NCI-H128 (cell line): ENCODE data around the gene RAB3GAP2.
"Not testable (repeated sequence)": the region's sequence is repeated elsewhere in the genome, so short reads cannot be mapped to it uniquely, and the experiment has no call there.

Experiments
- DNase-seq: peaks from one replicate; lab custom pipeline; 2025; ENCODE audit not compliant: unreplicated experiment; lab: John Stamatoyannopoulos, UW

Gene RAB3GAP2, protein sequence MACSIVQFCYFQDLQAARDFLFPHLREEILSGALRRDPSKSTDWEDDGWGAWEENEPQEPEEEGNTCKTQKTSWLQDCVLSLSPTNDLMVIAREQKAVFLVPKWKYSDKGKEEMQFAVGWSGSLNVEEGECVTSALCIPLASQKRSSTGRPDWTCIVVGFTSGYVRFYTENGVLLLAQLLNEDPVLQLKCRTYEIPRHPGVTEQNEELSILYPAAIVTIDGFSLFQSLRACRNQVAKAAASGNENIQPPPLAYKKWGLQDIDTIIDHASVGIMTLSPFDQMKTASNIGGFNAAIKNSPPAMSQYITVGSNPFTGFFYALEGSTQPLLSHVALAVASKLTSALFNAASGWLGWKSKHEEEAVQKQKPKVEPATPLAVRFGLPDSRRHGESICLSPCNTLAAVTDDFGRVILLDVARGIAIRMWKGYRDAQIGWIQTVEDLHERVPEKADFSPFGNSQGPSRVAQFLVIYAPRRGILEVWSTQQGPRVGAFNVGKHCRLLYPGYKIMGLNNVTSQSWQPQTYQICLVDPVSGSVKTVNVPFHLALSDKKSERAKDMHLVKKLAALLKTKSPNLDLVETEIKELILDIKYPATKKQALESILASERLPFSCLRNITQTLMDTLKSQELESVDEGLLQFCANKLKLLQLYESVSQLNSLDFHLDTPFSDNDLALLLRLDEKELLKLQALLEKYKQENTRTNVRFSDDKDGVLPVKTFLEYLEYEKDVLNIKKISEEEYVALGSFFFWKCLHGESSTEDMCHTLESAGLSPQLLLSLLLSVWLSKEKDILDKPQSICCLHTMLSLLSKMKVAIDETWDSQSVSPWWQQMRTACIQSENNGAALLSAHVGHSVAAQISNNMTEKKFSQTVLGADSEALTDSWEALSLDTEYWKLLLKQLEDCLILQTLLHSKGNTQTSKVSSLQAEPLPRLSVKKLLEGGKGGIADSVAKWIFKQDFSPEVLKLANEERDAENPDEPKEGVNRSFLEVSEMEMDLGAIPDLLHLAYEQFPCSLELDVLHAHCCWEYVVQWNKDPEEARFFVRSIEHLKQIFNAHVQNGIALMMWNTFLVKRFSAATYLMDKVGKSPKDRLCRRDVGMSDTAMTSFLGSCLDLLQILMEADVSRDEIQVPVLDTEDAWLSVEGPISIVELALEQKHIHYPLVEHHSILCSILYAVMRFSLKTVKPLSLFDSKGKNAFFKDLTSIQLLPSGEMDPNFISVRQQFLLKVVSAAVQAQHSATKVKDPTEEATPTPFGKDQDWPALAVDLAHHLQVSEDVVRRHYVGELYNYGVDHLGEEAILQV (N-terminal part only)

DNA sequence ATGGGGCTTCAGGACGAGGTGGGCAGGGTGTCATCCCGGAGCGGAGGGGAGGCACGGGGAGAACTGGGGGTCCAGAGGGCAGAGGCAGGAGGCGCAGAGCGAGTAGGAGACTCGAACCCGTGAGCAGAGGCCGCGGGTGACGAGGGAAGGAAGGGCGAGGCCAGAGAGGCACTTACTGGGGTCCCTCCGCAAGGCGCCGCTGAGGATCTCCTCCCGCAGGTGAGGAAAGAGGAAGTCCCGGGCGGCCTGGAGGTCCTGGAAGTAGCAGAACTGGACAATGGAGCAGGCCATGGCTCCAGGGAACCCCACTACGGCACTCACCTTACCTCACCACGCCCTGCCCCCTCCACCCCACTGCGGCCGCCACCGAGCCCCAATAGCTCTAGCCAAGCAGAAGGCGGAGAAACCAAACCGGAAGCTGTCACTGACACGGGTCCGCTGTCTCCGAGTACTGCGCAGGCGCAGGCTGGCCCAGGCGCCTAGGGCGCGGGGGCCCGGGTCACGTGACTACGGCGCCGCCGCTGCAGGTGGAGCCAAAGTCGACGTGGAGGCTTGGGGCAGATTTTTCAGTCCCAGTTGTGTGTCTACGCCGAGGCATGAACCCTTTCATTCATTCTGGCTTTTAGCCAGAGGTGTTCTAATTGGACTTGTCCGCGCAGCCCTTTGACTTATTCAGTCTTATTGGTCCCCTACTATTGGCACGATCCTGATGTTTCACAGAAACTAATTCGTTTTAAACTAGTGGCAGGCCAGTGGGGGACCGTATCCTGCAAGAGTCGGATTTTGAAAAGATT is at the start of gene RAB3GAP2:
RAB3GAP2 (minus strand) TSS at position 407 of the 794 bp plus-strand sequence; CDS start at position 291, 116 bp downstream.
- peak; percentile 97 for DNase-seq

DNA sequence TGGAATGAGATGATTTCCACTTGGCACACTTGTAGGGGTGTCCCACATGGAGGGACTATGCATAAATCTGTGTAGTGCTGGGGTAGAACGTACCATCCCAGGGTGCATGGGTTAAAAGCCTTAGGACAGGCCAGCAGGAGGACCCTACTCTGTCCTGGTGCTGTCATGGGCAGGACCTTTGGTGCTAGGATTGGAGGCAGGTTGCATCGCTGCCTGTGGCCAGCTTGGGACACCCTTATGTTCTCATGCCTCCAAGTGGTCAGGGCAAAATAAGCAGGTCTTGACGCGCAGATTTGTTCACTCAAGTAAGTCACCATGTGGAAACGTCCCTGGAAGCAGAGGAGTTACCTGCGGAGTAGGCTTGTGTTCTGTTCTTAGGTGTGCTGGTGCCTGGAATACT is 49.5 kb upstream of the RAB3GAP2 start:
- no peak for DNase-seq

DNA sequence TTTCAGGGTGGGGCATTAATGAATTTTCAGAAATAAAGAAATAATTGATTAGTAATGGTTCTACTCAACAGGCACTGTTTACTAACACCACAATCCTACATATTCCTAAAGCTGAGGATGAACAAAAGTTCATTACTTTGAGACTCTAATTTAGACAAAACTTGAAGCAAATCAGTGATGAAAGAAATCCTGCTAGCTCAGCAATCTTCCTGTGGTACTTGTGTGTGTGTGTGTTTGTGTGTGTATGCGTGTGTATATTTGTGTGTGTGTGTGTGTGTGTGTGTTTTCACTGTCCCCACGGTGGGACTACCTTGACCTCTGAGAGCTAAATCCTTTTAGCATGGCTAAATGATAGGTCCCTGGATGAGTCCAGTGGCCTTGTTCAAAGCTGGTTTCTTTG is 48.5 kb upstream of the RAB3GAP2 start:
- DNase-seq = no peak

DNA sequence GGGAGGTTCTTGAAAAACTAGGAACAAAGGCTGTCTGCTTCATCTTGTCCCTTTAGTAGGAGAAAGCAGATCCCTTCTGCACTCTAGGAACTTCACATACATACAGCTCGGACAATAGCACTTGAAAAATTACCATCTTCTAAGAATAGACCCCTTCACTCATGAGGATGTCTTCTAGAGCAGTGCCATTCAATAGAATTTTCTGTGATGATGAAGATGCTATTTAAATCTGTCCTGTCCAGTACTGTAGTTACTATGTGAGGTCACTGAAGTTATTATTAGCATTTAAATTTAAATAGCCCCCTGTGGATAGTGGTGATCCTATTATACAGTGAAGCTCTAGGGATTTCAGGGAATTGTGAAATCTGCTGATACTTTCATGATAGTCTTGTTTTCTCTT is 46.4 kb upstream of the RAB3GAP2 start:
- no peak for DNase-seq

DNA sequence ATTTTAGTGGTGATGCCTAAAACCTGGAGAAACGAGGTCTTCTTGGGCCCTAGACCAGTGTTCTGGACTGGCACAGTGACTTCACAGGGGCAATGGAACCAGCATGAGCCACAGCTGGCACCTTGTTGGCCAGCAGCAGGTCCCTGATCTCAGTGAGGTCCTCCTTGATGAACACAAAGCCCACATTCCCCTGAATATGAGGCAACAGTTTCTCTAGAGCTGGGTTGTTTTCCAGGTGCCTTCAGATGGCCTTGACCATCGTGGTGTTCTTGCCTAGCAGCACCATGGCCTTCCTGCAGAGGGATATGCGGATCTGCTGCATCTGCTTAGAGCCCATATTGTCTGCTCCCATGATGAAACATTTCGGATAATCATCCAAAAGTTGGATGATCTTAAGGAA is 44.9 kb upstream of the RAB3GAP2 start:
- DNase-seq = no peak

DNA sequence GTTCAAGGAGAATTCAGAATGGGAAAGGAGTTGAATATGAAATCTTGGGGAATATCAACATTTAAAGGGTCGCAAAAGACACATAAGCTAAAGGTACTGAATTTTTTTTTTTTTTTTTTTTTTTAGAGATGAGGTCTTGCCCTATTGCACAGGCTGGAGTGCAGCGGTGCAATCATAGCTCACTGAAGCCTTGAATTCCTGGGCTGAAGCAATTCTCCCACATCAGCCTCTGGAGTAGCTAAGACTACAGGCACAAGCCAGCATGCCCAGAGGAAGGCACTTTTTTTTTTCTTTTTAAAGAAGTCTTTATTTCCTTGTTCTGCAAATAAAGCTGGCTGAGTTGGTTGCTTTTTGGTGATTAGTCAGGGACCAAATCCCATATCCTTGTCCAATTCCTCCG is 44.1 kb upstream of the RAB3GAP2 start:
- DNase-seq = no peak

DNA sequence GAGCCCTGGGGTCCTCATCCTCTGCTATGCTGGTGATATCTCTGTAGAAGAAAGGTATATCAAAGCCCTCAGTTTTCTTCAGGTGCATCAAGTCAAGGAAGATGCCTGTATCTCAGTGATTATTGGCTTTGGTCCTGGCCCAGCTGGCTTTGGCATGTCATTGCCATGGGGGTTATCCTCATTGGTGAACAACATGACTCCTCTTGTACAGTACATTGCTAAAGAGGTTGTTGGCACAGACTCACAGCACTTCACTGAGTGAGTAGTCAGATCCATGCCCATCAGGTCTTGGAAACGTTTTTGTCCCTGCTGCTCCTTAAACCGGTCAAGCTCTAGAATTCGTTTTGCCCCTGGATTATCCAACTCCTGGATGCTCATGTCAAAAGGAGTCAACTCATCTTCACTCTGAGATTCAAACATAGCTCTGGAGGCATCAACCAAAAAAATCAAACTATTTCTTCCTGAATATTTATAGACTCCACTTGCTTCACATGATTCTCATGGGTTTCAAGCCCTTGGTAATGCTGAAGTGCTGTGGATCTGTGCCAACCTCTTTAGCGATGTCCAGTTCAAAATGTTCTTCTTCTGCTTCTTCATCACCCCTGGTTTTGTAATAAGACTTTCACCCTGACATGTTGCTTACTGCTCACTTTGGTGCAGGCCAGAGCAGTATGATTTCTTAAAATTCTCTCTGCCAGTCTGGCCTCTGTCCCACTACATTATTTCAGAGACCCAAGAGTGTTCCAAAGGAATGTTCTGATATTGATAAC is 43.0 kb upstream of the RAB3GAP2 start:
- no peak for DNase-seq

DNA sequence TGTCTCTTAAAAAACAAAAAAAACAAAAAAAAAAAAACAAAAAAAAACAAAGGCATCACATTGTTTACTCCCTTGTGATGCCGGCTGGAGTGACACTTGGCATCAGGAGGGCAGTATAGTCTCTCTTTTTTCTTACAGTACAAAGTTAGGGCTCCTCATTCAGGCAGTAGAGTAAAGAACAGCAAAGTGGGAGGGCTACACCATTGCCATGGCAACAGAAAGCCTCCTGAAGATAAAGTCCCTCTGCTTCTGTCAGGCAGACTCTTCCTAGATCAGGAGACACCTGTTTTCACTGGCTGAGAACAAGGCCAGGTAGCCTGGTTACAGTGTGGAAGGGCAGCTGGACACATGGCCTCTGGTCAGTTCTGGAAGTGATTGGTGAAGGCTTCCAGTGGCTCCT is 41.3 kb upstream of the RAB3GAP2 start:
- no peak for DNase-seq

DNA sequence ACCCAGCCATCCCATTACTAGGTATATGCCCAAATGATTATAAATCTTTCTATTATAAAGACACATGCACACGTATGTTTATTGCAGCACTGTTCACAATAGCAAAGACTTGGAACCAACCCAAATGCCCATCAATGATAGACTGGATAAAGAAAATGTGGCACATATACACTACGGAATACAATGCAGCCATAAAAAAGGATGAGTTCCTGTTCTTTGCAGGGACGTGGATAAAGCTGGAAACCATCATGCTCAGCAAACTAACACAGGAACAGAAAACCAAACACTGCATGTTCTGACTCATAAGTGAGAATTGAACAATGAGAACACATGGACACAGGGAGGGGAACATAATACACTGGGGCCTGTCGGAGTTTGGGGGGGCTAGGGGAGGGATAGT is 37.9 kb upstream of the RAB3GAP2 start:
- DNase-seq = not testable (repeated sequence)

DNA sequence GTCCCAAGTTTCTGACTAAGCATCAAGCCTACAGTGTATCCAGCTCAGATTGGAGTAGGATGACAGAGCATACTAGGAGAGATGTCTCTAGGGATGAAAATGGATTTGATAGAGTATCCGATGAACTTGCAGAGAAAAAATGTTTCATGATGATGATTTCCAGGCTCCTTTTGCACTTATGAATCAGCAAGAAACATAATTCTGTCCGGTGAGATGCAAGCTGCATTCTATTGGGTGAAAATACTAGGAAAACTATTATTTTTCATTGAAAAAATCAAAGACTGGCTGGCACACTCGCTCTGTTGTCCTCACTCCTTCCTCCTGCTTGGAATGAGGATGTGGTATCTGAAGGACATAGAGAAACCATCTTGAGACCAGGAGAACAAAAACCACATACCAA is 35.4 kb upstream of the RAB3GAP2 start:
- no peak for DNase-seq

DNA sequence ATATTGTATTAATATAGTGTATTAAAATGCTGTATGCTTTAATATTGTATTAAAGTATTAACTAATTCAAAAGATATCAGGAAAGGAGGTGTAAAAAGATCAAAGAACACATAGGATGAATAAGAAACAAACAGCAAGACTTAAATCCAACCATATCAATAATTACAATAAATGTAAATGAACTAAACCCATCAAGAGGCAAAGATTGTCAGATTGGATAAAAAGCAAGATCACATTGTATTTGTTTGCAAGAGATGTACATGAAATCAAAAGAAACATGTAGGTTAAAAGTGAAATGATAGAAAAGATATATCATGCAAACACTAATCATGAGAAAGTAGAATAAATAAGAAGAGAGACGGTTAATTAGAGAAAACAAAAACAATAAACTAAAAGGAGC is 34.1 kb upstream of the RAB3GAP2 start:
- no peak for DNase-seq

DNA sequence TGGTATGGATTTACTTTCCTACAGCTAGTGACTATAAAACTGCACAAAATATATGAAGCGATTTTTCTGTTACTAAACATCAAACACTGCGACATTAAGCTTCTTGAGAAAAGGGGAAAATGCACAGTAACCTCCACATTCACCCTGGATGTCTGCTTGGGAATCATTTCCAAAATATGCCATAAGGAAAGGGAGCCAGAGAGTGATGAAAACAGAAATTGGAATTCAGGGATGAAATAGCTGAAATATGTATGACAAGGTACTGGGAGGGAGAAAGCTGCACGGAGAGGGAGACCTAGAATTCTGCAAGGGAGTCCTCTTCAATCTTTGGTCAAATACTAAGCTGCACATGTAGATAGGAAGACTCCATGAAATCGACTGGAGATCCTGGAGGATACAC is 31.6 kb upstream of the RAB3GAP2 start:
- no peak for DNase-seq

DNA sequence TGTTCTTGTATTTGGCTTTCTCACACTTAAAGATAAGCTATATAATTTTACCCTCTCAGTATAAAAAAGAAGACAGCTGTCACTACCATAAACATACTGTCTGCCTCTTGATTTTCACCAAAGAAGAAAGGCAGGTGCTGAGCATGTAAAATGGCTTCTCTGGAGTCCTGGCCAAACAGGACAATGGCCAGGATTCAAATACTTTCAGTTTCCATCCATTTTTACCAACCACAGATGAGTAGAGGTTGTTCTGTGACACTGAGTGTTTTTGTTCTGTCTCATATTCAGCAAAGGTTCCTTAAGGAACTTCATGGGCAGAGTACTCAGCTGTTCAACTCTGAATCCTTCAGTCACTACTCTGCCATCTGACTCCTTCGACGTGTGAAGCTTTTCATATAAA is 29.4 kb upstream of the RAB3GAP2 start:
- no peak for DNase-seq

DNA sequence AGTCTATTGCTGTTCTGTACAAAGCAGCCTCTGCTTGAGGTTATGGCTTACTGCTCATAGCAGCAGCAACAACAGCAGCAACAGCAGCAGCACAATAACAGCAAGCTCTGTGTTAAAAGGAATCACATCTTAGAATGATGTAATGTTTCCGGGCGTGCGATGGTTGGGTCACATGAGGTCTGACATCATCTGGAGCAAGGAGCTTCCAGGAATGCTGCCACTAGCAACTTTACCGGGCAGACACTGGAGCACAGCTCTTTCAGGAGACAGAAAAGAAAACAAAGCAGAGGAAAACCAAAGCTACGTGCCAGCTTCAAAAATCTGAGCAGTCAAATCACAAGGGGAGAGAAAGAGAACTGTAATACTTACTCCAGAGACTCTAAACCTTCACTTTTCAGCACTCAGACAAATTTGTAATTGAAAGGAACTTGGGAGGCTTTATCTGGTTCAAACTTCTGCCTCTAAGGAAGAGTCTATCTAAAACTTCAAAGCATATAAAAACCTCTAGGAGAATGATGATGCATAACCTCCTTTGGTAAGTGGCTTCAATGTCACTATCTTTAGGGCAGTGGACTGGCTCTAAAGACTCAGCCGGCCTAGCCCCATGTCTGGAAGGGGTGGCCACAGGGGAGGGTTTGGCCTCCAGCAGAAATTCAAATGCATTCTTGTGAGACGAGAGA is 28.3 kb upstream of the RAB3GAP2 start:
- no peak for DNase-seq

DNA sequence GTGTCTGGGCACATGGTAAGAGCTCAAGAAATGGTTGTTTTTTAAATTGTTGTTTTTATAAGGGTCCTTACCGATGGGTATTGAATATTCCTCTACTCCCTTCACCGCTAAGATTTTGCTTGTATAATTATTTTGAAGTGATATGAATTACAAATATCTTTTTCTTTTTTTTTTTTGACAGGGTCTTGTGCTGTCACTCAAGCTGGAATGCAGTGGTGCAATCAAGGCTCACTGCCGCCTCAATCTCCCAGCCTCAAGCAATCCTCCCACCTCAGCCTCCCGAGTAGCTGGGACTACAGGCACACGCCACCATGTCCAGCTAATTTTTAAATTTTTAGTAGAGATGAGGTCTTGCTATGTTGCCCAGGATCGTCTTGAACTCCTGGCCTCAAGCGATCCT is 27.1 kb upstream of the RAB3GAP2 start:
- DNase-seq = no peak

DNA sequence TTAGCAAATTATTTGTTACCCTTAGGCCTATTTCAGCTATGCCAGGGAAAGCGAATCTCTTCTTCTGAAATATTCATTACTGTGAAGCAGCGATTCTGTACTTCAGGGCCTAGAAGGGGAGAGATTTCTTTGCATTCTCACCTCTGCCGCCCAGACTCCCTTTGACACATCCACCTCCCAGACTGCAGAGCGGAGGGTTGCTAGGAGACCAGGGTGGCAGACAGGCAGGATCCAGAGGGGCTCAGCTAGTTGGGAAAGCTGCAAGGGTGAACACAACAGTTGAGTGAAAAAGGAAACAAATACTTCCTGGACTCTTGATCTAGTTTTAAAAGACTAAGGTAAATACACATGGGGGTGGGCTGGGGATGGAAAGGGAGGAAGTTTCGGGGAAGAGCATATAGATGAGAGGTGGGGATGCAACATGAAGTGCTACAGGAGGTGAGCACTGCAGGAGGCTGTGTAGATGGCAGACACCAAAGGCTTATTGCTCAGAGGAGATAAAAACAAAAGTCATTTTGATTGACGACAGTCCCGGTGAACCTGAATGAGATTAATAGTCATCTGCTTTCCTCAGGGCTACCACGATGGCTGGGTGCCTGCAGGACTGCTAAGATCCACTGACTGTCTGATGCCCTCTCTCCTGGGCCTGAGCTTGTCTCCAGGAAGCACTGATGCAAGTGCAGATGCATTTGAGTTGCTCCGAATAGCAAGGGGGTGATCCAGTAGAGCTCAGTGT is 26.4 kb upstream of the RAB3GAP2 start:
- DNase-seq = no peak

DNA sequence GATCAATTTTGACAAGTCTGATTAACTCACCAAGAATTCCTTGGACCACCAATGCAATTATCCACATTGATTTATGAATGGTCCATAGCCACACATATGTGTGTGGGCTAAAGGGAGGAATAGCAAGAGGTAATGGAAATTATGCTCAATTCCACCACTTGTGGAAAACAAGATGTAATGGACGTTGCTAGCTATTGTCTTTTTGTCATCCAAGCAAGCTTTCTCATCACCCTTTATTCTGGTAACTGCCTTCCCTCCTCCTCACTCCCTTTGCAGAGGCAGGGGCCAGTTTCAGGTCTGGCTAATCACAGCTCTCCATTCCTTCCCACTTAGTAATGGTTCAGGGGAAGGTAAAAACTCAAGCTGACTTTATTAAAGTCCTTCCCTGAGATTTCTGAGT is 24.7 kb upstream of the RAB3GAP2 start:
- no peak for DNase-seq

DNA sequence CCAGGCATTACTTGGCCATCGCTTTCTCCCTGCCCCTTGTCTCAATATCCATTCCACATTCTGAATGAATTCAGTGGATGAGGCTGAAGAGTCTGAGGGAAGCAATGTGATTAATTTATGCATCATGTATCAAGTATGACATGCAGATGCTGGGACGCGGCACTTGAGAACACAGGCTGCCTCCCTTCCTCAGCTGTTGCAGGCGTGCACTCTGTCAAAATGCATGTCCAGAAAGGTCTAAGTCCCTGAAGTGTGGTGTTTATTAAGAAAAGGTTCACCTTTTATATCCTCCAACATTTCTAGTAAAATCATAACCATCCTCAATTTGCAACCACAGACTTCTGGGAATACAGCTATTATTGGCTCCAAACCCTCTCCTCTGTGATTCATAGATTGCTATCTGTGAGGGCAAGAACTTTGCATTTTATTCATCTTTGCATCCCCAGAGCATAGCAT is 22.6 kb upstream of the RAB3GAP2 start:
- DNase-seq = no peak
